Neuronal stem cell (in vitro differentiated cells): ENCODE results near the gene TMOD1.
A peak's percentile ranks its signal among the peaks of the same experiment; 100 is the strongest.

Experiments
- DNase-seq: peaks from one replicate; pipeline ENCODE4 v3.0.0-alpha.2; 2013; ENCODE audit warnings: low spot score
- H2AFZ ChIP-seq: one replicate; pipeline ENCODE4 v1.6.1; 2013; ENCODE audit warnings: mild to moderate bottlenecking, low read length, inconsistent platforms
- H2AK5ac ChIP-seq: 2 replicates; pipeline ENCODE4 v1.6.1; 2013; ENCODE audit warnings: low read depth, mild to moderate bottlenecking, inconsistent platforms, low read length, moderate library complexity, mixed read lengths
- H2BK120ac ChIP-seq: 2 replicates; pipeline ENCODE4 v1.6.1; 2013; ENCODE audit warnings: low read depth, mild to moderate bottlenecking, inconsistent platforms, low read length, moderate library complexity, mixed read lengths
- H2BK12ac ChIP-seq: one replicate; pipeline ENCODE4 v1.6.1; 2013; ENCODE audit warnings: low read length, inconsistent platforms
- H2BK15ac ChIP-seq: 2 replicates; pipeline ENCODE4 v1.6.1; 2013; ENCODE audit warnings: mild to moderate bottlenecking, low read length, inconsistent platforms, mixed read lengths
- H2BK5ac ChIP-seq: one replicate; pipeline ENCODE4 v1.6.1; 2013; ENCODE audit warnings: inconsistent platforms, mild to moderate bottlenecking, low read length, moderate library complexity
- H3K14ac ChIP-seq: one replicate; pipeline ENCODE4 v1.6.1; 2013; ENCODE audit warnings: low read length, inconsistent platforms
- H3K18ac ChIP-seq: 2 replicates; pipeline ENCODE4 v1.6.1; 2013; ENCODE audit warnings: low read length, inconsistent platforms
- H3K23ac ChIP-seq: 2 replicates; pipeline ENCODE4 v1.6.1; 2013; ENCODE audit warnings: low read depth, mild to moderate bottlenecking, mixed read lengths, low read length, inconsistent platforms; ENCODE audit not compliant: poor library complexity
- H3K27ac ChIP-seq: replicated peaks from 3 replicates; pipeline ENCODE4 v1.5.1; 2013; ENCODE audit warnings: low read length, inconsistent platforms
- H3K27me3 ChIP-seq, 3 experiments: 2 replicates each; pipeline ENCODE4 v1.6.1; 2013; ENCODE audit warnings: low read length in 3 of 3, mild to moderate bottlenecking in 2 of 3, inconsistent platforms in 1 of 3, low read depth in 1 of 3, mixed read lengths in 1 of 3, moderate library complexity in 1 of 3; ENCODE audit not compliant: control insufficient read depth in 3 of 3, insufficient read depth in 3 of 3
- H3K36me3 ChIP-seq, 2 donors: replicated peaks in 1 of 2; 2 replicates each; pipeline ENCODE4 v1.6.1; 2013; ENCODE audit warnings: low read length in 2 of 2; ENCODE audit not compliant: control insufficient read depth in 2 of 2, insufficient read depth in 2 of 2
- H3K4ac ChIP-seq: 2 replicates; pipeline ENCODE4 v1.6.1; 2013; ENCODE audit warnings: inconsistent platforms, mild to moderate bottlenecking, low read length, moderate library complexity
- H3K4me1 ChIP-seq, 2 donors: 1 replicate in 1 of 2; 2 replicates in 1 of 2; pipeline ENCODE4 v1.6.1; 2013; ENCODE audit warnings: low read length in 2 of 2, low read depth in 1 of 2; ENCODE audit not compliant: control insufficient read depth in 2 of 2, insufficient read depth in 1 of 2
- H3K4me2 ChIP-seq: one replicate; pipeline ENCODE4 v1.6.1; 2013; ENCODE audit warnings: mild to moderate bottlenecking, low read length, inconsistent platforms; ENCODE audit not compliant: insufficient read depth, poor library complexity, severe bottlenecking
- H3K4me3 ChIP-seq, 2 donors: 2 replicates each; pipeline ENCODE4 v1.5.1; 2013; ENCODE audit warnings: low read length in 2 of 2, mild to moderate bottlenecking in 2 of 2, inconsistent platforms in 1 of 2, moderate library complexity in 1 of 2
- H3K79me1 ChIP-seq: one replicate; pipeline ENCODE4 v1.6.1; 2013; ENCODE audit warnings: low read depth, mild to moderate bottlenecking, inconsistent platforms, low read length, moderate library complexity
- H3K9ac ChIP-seq: one replicate; pipeline ENCODE4 v1.6.1; 2013; ENCODE audit warnings: mild to moderate bottlenecking, low read depth, low read length, inconsistent platforms; ENCODE audit not compliant: poor library complexity
- H3K9me3 ChIP-seq, 2 donors: replicated peaks in 1 of 2; 2 replicates each; pipeline versions ENCODE3 to v1.6.1; 2013; ENCODE audit warnings: low read length in 2 of 2, mild to moderate bottlenecking in 2 of 2, inconsistent platforms in 1 of 2, low read depth in 1 of 2, mixed read lengths in 1 of 2, moderate library complexity in 1 of 2; ENCODE audit not compliant: control insufficient read depth in 2 of 2, insufficient read depth in 1 of 2
- H4K8ac ChIP-seq: one replicate; pipeline ENCODE4 v1.6.1; 2013; ENCODE audit warnings: low read depth, mild to moderate bottlenecking, inconsistent platforms, low read length, moderate library complexity
- H4K91ac ChIP-seq: one replicate; pipeline ENCODE4 v1.6.1; 2013; ENCODE audit warnings: low read length, low read depth, mild to moderate bottlenecking, inconsistent platforms; ENCODE audit not compliant: poor library complexity
- WGBS, 2 donors: extraction: QIAGEN DNeasy Blood & Tissue Kit; methylation state at CpG; one replicate each; pipeline ENCODE4 v1.1.7; 2013; ENCODE audit warnings: missing lambda C conversion rate in 2 of 2, mixed read lengths in 1 of 2; ENCODE audit not compliant: insufficient read length in 2 of 2, insufficient replicate concordance in 1 of 2; ENCODE audit errors: extremely low coverage in 2 of 2; 5-methylcytosine and 5-hydroxymethylcytosine counted together

TMOD1 gene

DNA sequence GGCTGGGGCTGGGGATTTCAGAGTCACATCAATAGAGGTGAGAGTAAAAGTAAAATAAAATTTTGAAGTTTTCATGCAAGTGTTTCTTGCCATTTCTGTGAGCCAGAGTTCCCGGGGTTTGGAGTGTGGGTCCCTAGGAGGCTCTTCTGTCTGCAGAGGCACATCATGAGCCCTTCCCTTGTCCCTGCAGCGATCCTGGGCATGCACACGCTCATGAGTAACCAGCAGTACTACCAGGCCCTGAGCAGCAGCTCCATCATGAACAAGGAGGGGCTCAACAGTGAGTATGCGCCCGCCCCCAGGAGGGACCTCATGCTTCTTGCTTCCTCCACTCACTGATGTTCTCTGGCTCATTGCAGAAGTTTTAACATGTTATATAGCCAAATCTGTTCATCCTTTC lies 61.1 kb downstream of the TMOD1 start:
- Histone ChIP-seq H2AFZ (no peak overlapping the region), H3K27ac (no peak overlapping the region), H3K4me3 (no peak overlapping the region), H3K27me3 (peaks cover 0 to 10% (median 0%) of the 10 kb centered on the region in 3 experiments), H2BK12ac (no peak overlapping the region), H3K9me3 (no peaks in the 10 kb centered on the region), H2BK5ac (no peak overlapping the region), H3K4me1 (peaks cover 0 to 11% of the 10 kb centered on the region in 2 donors), H4K8ac (peak overlapping the region; percentile 57), H3K9ac (no peak overlapping the region), H3K36me3 (no peaks in the 10 kb centered on the region), H3K23ac (no peak overlapping the region), H3K14ac (peak overlapping the region; percentile 6), H3K79me1 (no peaks in the 10 kb centered on the region), H3K18ac (peak overlapping the region; percentile 77), H4K91ac (peak overlapping the region; percentile 94), H2BK15ac (peak overlapping the region; percentile 62), H3K4ac (no peak overlapping the region), H3K4me2 (no peak overlapping the region), H2BK120ac (no peak overlapping the region), H2AK5ac (peak overlapping the region; percentile 5)
- DNase-seq = no peak
- WGBS, 2 donors = no CpG with 5 or more reads among the region's 5 CpGs

DNA sequence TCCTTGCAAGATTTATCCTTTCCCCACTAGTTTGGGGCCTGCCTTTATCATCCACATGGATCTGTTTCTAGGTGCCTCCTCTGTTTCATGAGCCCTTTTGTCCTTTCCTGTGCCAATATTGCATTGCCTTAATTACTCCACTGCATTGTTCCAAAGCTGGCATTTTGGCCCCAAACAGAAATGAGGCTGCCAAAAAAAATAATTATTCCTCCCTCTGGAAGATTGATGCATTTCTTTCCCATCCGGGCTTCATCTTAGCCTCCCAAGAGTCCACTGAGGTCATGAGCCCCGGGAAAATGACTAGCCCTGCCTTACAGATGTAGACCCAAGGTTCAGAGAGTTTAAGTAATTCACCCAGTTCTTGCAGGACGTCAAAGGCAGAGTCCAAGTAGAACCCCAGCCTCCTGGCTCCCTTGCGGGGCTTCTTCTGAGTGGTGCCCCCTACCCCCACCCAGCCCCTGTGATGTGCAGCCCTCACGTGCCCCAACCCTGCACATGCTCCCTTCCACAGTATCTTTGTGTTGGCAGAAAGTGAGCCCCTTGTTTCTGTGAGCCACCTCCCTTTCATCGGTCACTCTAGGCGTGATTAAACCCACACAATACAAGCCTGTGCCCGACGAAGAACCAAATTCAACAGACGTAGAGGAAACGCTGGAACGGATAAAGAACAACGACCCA lies 62.1 kb downstream of the TMOD1 start:
- no peak overlapping the region for H4K91ac ChIP-seq

DNA sequence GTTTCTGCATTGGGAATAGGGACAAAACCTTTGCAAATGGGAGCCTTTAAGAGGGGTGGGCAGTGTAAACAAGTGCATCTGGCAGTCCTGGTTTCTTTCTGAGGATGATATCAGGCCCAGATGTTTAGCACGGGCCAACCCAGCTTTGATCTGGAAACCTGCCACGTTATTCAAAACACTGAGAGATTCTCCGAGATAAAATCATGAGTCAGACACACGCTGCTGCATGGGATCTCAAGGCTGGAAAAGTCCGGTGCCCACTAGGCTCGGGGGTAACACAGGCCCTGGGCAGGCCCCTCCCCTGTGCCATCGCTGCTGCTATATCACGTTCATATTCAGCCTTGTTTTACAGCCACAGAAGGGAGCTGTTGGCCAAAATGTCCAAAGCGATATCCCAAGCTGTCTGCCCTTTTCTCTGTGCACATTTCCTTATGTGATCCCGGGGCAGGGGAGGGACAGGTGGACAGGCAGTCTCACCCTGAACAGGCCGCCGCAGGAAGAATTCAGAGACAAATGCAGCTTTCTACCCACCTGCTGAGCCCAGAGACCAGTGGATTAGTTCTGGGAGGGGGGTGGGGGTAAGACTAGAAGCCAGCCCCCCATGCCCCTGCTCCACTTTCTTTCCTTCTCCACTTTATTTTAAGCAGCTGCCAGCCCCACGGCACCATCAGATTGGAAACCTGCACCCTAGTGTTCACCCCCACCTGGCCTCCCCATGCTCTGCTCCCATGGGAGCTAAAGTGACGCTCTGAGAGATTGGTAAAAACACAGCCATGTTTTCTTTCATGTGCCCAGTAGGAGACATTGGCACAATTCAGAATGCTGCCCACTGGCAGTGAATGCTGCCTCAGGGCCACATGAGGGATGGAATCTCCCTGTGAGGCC lies 63.1 kb downstream of the TMOD1 start:
- Histone ChIP-seq H3K79me1 (no peaks in the 10 kb centered on the region), H4K91ac (no peak overlapping the region), H2BK15ac (peak overlapping the region; percentile 54), H3K23ac (no peak overlapping the region), H3K9me3 (no peaks in the 10 kb centered on the region), H4K8ac (peak overlapping the region; percentile 73), H3K4me1 (peaks cover 0 to 11% of the 10 kb centered on the region in 2 donors), H2BK12ac (no peak overlapping the region), H3K36me3 (no peaks in the 10 kb centered on the region), H3K27ac (no peak overlapping the region), H3K9ac (no peak overlapping the region), H3K27me3 (peaks cover 0 to 11% (median 0%) of the 10 kb centered on the region in 3 experiments), H3K4ac (no peak overlapping the region), H2BK5ac (no peak overlapping the region), H2AFZ (peak overlapping the region; percentile 49), H3K4me3 (no peak overlapping the region), H2AK5ac (no peak overlapping the region), H3K14ac (peak overlapping the region; percentile 22), H2BK120ac (peak overlapping the region; percentile 44), H3K4me2 (no peak overlapping the region), H3K18ac (peak overlapping the region; percentile 66)
- WGBS, 2 donors = no CpG with 5 or more reads among the region's 14 CpGs
- no peak for DNase-seq

More for the DNA sequence above, 62.1 kb downstream of the TMOD1 start:
- WGBS, 2 donors = no CpG with 5 or more reads among the region's 13 CpGs
- H3K36me3 ChIP-seq = no peaks in the 10 kb centered on the region
- no peak overlapping the region for H3K9ac ChIP-seq
- H3K4me3 ChIP-seq = no peak overlapping the region
- H4K8ac ChIP-seq = no peak overlapping the region
- H3K18ac ChIP-seq = peak overlapping the region; percentile 24
- no peak overlapping the region for H2BK5ac ChIP-seq
- H3K9me3 ChIP-seq = no peaks in the 10 kb centered on the region
- no peak overlapping the region for H2BK120ac ChIP-seq
- no peak overlapping the region for H3K23ac ChIP-seq
- H3K4me1 ChIP-seq = peaks cover 0 to 11% of the 10 kb centered on the region in 2 donors
- no peak overlapping the region for H2BK12ac ChIP-seq
- no peak overlapping the region for H3K27ac ChIP-seq
- no peak overlapping the region for H3K4ac ChIP-seq
- no peaks in the 10 kb centered on the region for H3K79me1 ChIP-seq
- no peak overlapping the region for H2AFZ ChIP-seq
- H3K4me2 ChIP-seq = no peak overlapping the region
- no peak overlapping the region for H2BK15ac ChIP-seq
- H2AK5ac ChIP-seq = peak overlapping the region; percentile 49
- H3K14ac ChIP-seq = no peak overlapping the region
- peaks cover 0 to 11% (median 0%) of the 10 kb centered on the region in 3 experiments for H3K27me3 ChIP-seq
- no peak for DNase-seq

DNA sequence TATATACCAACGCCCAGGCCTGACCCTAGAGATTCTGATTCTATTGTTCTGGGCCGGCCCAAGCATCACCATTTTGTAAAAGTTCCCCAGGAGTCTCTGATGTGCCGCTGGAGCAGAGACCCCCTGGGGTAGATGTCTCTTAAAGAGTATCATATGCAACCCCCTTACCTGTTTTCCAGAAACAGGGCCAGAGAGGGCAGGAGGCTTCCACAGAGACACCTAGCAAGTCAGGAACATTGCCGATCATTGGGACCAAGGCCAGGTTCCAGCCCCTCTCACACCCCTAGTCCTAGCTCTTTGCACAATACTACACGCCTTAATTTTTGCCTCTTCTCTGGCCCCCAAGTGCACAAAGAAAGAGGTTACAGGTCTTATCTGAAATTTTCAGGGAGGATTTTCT lies 63.8 kb downstream of the TMOD1 start:
- Histone ChIP-seq H3K27ac (no peak overlapping the region), H3K14ac (no peak overlapping the region), H2AFZ (no peak overlapping the region), H3K36me3 (no peaks in the 10 kb centered on the region), H3K4ac (no peak overlapping the region), H4K91ac (no peak overlapping the region), H3K4me2 (no peak overlapping the region), H3K27me3 (peaks cover 0 to 11% (median 0%) of the 10 kb centered on the region in 3 experiments), H3K23ac (no peak overlapping the region), H3K4me1 (peaks cover 0 to 11% of the 10 kb centered on the region in 2 donors), H2BK120ac (peak overlapping the region; percentile 44), H2BK5ac (no peak overlapping the region), H3K9me3 (no peaks in the 10 kb centered on the region), H3K79me1 (no peaks in the 10 kb centered on the region), H4K8ac (no peak overlapping the region), H2AK5ac (no peak overlapping the region), H3K9ac (no peak overlapping the region), H3K4me3 (no peak overlapping the region), H2BK15ac (peak overlapping the region; percentile 54), H2BK12ac (no peak overlapping the region), H3K18ac (no peak overlapping the region)
- no CpG with 5 or more reads among the region's 5 CpGs for WGBS, 2 donors
- no peak for DNase-seq
